Smooth muscle cell of the brain vasculature (primary cell): Measurements from ENCODE around the gene PFDN1.
"Not testable (repeated sequence)": the region's sequence is repeated elsewhere in the genome, so short reads cannot be mapped to it uniquely, and the experiment has no call there.

Experiments used
- DNase-seq: peaks from one replicate; pipeline ENCODE4 v3.0.0-alpha.2; 2012; ENCODE audit warnings: low read depth, low spot score

The PFDN1 gene, protein sequence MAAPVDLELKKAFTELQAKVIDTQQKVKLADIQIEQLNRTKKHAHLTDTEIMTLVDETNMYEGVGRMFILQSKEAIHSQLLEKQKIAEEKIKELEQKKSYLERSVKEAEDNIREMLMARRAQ

DNA sequence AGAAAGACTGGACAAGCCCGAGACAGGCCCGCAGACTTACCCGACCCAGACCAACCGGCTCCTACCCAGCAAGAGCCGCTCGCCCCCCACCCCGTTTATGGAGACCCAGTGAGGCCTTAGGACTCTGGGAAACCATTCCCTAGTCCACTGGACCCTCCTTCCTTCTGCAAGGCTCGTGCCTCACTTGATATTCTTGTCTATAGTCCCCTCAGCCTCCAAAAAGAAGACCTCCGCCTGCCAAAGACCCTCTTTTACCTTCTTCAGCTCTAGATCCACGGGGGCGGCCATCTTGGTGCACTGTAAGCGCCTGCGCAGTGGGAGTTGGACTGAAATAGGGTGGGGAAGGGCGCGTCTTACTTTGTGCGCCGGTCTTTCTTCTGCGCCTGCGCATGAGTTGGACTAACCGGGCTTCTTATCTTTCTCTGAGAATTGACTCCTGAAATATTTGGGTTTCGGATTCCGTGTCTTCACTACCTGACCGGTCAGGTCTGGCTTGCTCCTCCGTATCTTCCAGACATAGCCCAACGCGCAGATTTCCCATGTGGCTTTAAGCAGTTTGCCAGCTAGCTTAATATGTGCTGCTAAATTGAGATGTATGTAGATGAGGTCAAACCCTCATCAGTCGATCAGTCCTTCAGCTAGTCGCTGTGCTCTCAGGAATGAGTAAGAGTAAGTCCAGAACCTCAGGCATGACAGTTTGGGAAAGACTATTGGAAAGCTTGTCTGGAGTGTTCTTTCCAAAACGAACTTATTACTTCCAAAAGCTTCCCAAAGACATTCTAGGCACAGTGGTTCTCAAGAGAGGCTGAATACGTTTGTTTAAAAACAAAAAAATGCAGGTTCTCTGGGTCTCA is at the start of gene PFDN1:
PFDN1 (minus strand) TSS at position 316 of the 854 bp plus-strand sequence; CDS start at position 288, 28 bp downstream.
- peak; percentile 90 for DNase-seq

DNA sequence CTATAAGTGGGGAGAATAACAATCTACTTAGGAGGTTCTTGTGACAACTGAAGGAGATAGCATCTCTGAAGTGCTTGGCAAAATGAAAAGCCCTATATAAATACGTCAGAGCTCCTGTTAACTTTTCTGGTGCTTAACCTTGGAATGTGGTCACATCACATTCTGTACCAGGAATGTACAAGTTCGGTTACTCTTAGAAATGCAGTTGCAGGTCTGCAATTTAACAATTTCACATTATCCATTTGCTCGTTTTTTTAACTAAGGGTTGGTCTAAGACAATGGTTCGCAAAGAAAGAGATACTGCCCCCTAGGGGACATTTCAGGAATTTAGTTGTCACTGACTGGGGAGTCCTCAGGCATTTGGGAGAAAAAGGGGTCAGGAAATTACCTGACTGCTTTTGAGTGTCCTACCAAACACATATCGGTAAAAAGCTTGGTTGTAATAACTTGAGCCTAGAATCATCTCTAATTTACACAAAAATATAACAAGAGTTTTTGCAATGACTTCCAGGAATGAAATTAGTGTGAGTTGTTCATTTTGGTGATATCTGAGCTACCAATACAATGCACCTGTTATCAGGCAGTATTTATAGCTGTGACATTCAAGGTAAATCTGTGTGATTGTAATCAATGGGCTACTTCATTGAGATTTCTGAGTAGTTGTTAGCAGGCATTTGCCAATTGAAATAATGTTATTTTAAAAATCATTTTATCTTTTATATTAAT is 48.9 kb upstream of the PFDN1 start:
- DNase-seq: no peak

DNA sequence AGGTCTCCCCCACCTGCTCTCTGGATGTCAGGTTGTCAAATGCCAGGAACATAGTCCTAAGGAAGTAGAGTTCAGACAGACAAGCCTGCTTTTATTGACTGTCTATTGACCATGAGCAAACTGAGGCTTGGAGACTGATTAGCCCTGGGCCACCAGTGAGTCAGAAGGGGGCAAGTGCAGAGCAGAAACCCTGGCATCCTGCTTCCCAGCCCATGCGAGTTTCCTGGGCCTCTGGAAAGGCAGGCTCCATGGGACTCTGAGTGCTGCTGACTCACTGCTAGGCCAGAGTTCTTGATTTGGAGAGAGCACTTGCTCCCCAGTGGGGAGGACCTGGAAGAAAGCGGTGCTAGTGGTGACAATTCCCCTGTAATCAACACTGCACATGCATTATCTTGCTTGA is 46.3 kb upstream of the PFDN1 start:
- no peak for DNase-seq

DNA sequence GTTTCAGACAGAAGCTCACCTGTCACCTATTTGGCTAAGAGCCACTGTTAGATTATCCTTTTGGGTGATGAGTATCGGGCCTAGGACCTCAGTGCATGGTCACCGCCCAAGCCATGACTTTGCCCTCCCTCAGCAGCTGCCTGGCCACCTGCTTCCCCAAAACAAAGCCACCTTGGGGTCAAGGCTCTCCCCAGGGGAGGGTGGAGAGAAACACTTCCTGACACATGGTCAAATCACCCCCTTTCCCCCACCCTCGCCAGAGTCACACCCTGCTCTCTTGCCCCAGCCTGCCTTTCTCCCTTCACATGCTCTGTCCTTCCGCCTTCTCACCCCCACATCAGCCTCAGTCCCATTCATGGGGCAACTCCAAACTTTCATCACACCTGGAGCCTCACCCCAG is 45.2 kb upstream of the PFDN1 start:
- DNase-seq: no peak

DNA sequence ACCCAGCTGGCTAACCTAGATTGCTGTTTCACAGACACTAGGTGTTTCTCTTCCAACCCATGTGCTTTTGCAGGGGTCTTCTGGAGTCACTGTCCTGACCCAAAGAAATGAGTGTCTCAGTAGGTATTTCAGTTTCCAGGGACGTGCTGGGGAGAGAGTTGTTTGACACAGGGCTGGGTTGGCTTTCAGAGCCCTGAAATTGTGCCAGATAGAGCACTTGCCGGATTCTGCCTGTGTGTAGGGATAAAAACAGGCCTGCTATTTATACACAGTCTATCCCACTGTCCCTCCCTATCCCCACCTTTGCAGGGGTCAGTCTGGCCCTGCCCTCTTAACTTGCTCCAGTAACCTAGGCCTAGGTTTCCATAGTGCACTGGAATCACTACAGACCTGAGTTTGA is 44.5 kb upstream of the PFDN1 start:
- no peak for DNase-seq

DNA sequence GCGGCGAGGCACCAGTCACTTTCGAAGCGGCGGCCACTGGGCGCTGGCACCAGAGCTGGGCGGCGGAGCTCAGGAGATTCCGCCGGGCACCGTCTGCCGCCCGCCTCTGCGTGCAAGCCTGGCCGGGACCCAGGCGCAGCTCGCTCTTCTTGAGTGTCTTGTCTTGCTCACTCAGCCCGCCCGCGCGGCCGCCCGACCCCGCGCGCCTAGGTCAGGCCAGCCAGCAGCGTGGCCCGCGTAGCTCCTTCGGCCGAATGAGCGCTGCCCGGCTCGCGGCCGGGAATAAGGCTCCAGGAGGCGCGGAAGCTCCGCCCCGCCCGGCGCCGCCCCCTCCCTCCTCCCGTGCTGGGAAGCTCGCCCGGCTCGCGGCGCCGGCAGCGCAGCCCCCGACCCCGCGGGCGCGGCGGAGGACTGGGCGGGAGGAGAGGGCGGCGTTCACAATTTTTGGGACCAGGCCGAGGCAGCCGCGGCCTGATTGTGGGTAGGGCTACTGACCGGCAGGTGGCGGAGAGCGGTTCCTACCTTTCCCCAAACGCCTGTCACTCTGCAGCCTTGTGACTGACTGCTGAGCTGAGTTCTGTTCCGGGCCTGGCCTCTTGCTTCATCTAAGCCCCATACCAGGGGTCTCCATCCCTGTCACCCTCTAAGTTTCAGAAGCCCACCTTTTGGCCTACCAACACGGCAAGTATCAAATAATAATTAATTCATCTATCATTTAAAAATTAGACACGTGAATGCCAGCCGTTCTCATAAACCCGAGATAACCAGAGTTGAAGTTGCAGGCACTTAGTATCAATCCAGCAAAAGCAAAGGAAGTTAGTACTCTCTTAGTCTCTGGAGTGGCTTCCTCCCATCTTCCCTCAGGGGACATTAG is 43.7 kb upstream of the PFDN1 start, which contains the start of gene HBEGF:
HBEGF (minus strand) TSS at position 256 of the 874 bp plus-strand sequence. CDS start 275 bp downstream, outside the sequence.
- DNase-seq: no peak

DNA sequence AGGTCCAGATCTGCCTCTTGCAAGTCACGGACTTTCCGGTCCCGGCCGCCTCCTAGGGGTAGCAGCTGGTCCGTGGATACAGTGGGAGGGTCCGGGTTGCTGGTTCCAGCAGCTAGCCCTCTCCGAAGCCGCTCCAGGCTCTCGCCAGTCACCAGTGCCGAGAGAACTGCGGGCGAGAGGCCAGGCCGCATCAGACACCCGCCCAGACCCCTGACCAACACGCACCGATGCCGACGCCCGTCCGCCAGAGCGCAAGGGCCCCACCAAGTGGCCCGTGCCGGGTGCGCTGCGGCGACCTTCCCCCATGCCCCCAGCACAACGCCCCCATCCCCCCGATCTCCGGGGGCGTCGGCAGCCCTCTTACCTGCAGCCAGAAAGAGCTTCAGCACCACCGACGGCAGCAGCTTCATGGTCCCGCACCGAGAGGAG is 43.0 kb upstream of the PFDN1 start:
- DNase-seq: no peak

DNA sequence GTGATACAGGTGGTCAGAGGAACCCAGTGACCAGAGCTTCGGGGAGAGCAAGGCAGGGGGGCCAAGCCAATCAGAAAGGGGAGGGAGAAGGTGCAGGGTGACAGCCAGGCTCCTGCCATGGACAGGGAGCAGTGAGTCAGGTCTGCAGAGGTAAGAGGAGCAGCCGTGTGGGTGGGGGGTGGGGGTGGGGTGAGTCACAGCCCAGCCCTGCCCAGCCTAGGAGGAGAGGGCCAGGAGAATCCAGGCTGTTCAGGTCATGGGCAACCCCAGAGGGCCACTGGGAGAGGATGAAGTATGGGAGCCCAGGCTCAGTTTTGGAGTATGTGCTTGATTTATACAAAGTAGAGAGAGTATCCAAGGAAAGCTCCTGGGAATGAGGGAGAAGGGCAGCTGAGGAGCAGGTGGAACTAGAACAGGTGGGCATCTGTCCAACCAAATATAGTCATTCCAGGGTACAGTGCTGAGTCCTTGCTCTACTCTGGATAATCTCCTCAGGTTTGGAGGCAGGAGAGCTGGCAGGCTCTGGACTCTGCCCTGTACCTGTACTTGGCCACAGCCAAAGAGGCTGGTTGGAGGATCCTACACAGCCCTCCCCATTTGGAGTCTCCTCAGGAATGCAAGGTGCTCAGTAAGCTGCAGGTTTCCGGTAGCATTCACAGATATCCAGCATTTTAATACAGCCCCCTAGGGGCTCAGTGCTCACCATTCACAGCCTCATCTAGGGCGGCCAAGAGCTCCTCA is 42.0 kb upstream of the PFDN1 start:
- DNase-seq: no peak

DNA sequence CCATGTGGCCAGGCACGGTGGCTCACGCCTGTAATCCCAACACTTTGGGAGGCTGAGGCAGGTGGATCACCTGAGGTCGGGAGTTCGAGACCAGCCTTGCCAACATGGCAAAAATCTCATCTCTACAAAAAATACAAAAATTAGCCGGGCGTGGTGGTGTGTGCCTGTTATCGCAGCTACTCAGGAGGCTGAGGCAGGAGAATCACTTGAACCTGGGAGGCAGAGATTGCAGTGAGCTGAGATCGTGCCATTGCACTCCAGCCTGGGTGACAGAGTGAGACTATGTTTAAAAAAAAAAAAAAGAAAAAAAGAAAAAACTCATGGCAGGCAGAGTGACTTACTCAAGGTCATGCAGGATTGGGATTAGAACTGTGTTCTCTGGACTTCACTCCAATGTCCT is 40.9 kb upstream of the PFDN1 start:
- not testable (repeated sequence) for DNase-seq

DNA sequence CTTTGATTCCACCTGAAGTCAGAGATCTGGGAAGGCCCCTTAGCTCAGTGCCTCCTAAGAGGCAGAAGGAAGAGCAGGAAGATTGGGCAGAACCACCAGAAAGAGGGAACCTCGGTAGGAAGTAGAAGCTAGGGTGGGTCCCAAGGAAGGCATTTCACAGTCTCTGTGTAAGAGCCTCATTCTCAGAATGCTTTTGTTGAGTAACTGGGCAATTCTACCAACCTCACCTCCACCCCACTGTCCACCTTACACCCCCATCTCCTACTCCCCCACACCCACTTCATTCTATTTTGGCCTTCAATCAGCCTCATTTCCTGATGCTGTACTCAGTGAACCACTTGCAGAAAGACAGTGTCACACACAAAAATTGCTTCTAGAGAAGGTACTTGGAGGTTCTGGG is 40.0 kb upstream of the PFDN1 start:
- no peak for DNase-seq

DNA sequence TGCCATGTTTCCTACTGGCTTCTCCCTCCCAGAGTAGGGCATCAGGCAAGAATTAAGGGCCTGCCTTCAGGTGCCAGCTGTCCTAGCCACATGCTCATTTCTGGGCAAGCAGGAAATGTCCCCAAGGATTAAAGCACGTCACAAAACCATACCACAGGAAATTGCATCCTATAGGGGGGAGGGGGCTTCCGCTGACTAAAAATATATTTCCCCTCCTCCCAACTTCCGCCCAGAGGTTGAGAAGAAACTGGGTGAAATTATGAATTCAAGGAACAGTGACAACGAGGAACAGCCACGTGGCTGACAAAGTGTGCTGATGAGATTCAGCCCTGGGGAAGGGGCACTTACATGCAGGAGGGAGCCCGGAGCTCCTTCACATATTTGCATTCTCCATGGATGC is 39.4 kb upstream of the PFDN1 start:
- no peak for DNase-seq

DNA sequence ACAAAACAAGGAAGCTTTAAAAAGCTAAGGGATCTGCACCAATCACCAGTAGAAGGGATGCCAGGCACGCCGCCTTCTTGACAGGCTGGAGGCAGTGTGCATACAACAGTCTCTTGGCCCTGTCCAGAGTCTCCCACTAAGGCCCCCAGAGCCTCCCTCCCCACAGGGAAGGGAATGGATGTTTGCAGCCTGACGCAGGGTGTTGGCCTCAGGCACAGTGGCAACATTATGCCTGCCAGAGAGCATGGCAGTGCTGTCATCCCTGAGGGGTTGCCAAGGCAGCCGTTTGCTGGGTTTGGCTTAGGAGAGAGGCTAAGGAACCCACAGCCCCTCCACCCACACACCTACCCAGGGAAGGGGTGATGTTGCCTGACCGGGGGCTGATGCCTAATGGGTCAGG is 38.7 kb upstream of the PFDN1 start:
- no peak for DNase-seq

DNA sequence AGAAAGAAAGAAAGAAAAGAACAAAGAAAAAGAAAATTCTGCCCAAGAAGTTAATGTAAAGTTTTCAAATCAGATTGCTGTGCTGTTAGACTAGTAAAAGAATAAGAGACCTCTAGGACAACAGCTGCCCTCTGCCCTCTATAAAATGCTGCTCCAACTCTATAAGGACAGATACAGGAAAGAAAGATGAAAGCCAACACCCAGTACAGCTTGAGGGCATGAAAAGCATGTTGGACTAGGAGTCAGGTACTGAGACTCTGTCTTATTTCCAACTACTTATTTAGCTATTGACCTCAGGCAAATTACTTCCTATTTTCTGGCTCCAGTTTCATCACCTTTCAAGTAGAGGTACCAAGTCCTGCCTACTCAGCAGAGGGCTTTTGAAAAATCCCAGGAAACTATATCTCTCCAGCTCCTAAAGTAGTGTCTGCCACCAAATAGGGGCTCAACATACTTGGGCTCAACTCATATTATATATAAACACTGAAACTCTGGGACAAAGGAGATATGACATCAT is 37.8 kb upstream of the PFDN1 start:
- no peak for DNase-seq

DNA sequence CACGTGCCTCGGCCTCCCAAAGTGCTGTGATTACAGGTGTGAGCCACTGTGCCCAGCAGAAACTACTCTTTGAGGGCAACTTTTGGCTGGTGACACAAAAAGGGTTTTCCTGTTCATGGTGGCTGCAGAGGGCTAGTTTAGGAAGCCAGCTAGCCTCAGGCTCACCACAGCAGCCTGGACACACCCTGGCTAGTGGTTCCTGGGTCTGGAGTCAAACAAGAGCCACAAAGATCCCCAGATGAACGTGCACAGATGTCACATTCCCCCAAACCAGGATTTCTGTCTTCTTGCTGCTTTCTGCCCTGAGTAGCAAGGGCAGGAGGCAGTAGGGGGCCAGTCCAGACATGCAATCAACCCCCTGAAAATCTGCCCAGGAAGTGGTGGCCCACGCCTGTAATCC is 36.7 kb upstream of the PFDN1 start:
- no peak for DNase-seq

DNA sequence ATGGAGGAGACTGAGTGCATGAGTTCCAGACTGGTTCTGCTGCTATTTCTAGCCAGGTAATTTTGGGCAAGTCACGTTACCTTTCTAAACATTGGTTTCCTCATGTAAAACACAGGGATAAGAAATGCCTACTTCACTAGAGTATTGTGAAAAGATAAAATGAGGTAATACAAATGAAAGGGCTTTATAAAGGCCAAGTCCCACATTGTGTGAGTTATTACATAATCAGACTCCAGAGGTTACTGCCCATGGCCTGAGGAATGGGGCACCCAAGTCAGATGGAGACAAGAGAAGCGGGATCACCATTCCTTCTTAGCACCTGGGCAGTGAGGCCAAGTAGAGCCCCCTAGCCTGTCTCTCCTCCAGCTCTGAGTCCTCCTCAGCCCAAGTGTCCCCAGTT is 36.0 kb upstream of the PFDN1 start:
- DNase-seq: no peak

DNA sequence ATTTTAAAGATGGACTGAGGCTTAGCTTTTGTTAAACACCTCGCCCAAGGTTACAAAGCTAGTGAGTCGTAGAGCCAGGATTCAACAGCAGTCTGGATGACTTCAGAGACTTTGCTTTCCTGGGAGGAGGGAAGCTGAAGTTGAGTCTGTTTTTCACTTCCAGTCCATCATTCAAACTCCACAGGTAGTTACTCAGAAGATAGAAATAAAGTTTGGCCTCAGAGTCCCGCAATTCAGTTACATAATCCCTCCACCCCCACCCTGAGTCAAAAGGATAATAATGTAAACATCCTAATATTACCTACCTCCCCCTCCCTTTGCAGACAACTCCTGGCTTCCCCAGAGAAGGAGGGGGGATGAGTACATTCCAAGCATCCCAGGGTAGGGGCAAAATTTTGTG is 35.4 kb upstream of the PFDN1 start:
- DNase-seq: no peak

DNA sequence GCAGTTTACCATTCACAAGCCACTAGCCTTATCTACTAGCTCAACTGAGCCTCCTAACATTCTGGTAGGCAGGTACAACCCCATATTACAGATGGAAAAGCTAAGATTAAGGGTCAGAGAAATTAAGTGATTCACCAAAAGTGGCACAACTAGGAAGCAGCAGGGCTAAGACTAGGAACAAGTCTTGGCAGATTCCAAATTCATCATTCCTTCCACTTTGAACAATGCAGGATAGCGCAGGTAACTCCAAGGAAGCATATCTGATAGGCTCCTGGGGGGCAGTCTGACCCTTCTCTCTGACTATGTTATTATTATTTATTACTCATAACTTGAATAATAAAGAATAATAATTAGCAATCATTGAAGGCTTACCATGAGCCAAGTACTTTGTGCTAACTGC is 35.0 kb upstream of the PFDN1 start:
- no peak for DNase-seq

DNA sequence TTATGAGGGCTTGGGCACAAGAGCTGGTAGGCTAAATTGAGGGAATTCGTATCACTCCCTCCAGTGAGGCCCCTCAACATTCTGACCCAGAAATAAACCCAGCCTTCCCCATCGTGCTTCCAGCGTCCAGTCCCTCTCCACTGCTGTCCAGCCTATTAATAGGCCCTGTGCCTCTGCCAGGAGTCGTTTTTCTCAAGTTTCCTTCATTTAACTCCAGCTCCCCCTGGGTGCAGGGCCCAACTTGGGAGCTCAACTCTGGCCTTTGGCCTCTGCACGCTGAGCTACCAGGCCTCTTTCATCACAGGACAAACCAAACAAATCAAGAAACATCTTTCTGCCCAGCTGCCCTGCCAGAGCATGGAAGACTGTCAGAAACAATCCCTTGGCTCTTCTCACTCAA is 33.5 kb upstream of the PFDN1 start:
- no peak for DNase-seq

DNA sequence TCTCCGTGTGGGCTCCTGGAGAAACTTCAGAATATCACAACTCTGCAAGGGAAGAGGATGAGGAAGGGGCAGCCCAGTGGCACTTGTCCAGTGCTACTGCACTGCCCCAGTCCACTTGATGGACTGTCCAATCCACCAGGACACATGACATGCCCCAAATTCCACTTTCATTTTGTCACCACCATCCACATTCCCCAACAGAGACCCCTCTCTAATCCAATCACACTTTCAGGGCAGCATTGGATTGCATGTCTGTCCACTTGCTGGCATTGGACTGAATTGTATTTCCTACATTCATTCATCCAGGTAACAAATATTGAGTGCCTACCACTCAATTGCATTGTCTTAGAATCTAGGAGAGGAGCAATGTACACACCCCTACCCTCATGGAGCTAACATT is 28.7 kb upstream of the PFDN1 start:
- no peak for DNase-seq

DNA sequence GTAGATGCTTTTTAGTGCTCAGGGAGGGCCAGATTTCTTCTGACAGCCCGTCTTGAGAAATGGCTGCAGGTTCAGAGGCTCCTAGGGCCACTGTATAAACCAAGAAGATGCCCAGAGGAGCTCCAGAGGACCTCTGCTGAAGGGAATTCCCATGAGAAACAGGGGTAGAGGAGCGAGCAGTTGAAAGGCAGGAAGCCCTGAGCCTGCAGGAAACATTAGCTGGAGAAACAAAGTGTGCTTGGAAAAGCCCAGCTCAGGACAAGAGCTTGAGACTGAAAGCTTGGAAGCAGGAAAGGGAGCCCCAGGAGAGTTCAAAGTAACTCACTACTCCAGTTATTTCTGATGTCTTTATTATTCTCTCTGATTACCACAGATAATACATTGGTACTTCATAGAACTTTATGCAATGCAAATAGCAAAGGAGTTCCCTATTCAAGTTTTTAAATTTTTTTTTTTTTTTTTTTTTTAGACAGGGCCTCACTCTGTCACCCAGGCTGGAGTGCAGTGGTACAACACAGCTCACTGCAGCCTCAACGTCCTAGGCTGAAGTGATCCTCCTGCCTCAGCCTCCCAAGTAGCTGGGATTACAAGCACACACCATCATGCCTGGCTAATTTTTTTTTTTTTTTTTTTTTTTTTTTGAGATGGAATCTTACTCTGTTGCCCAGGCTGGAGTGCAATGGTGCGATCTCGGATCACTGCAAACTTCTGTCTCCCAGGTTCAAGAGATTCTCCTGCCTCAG is 27.0 kb upstream of the PFDN1 start:
- no peak for DNase-seq
